Astrocyte (in vitro differentiated cells and primary cell): ENCODE measurements around the gene FAAP100.

Experiments used
- CTCF ChIP-seq: IDR thresholded peaks from 2 replicates; pipeline ENCODE4 v1.5.1; 2011; ENCODE audit warnings: low read depth, mild to moderate bottlenecking, inconsistent platforms, low read length, moderate library complexity; ENCODE audit not compliant: insufficient read depth
- EZH2 ChIP-seq: IDR thresholded peaks from 2 replicates; pipeline ENCODE4 v1.6.1; 2012; ENCODE audit warnings: mild to moderate bottlenecking, low read length, inconsistent platforms; ENCODE audit not compliant: insufficient read depth

- TF ChIP-seq CTCF (no peak), EZH2 (no peak)
Measured at GRCh38 chr17:81579298-81579697, 27.1 kb upstream of the FAAP100 start.
